Suprapubic skin (tissue), 3 donors: ENCODE results near the gene NME7.

Source experiments
- CTCF ChIP-seq, 2 donors: fragments of 200-600 bp in 1 of 2; fragments of 450-650 bp in 1 of 2; sonication (generic) in 1 of 2; IDR thresholded peaks; one replicate each; pipeline ENCODE4 v1.5.1; 2016 to 2019; ENCODE audit warnings: antibody characterized with exemption in 2 of 2, mild to moderate bottlenecking in 1 of 2, moderate library complexity in 1 of 2
- POLR2AphosphoS5 ChIP-seq, 3 donors: sonication (generic); formaldehyde crosslinking; IDR thresholded peaks; one replicate each; pipeline ENCODE4 v1.6.1; 2017; ENCODE audit warnings: antibody characterized with exemption in 3 of 3

GRCh38 chr1:169368406-169368769 is 791 bp upstream of the NME7 start:
- TF ChIP-seq POLR2AphosphoS5 (IDR thresholded peaks at IDR 0.05): no peak
- TF ChIP-seq CTCF (IDR thresholded peaks at IDR 0.05): no peak
